OCI-LY1 (cell line): ENCODE measurements around the gene TNFAIP8.

Source experiments
- EZH2 ChIP-seq: fragments of 200-600 bp; sonication (generic), shearing (Covaris generic); IDR thresholded peaks from 2 replicates; pipeline ENCODE4 v1.8.0; 2017; ENCODE audit warnings: borderline replicate concordance, mixed run types, mild to moderate bottlenecking, antibody characterized with exemption, low read length, moderate library complexity, mixed read lengths
- TF ChIP-seq, protein P1 (sequence below): fragments of 200-600 bp; sonication (generic), shearing (Covaris generic); IDR thresholded peaks from 2 replicates; pipeline ENCODE4 v1.5.1; 2017; ENCODE audit warnings: mild to moderate bottlenecking, antibody characterized with exemption, low read length, moderate library complexity, mixed read lengths

DNA sequence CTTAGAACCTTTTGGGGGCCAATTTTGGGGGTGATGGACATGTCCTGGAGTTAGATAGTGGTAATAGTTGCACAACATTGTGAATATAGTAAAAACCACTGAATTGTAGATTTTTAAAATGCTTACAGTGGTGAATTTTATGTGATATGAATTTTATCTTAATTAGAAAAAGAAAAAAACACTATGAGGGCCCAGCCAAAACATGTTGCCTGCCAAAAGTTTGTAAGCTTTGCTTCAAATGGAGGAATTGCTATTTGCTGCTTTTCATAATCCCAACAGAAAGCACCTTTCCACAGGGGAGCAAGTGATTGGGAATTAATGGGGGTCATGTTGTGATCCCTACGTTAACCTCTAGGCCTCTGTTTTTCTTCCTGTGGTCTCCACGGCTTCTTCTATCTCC, 19.1 kb downstream of the TNFAIP8 start:
- TF ChIP-seq, protein P1, sequence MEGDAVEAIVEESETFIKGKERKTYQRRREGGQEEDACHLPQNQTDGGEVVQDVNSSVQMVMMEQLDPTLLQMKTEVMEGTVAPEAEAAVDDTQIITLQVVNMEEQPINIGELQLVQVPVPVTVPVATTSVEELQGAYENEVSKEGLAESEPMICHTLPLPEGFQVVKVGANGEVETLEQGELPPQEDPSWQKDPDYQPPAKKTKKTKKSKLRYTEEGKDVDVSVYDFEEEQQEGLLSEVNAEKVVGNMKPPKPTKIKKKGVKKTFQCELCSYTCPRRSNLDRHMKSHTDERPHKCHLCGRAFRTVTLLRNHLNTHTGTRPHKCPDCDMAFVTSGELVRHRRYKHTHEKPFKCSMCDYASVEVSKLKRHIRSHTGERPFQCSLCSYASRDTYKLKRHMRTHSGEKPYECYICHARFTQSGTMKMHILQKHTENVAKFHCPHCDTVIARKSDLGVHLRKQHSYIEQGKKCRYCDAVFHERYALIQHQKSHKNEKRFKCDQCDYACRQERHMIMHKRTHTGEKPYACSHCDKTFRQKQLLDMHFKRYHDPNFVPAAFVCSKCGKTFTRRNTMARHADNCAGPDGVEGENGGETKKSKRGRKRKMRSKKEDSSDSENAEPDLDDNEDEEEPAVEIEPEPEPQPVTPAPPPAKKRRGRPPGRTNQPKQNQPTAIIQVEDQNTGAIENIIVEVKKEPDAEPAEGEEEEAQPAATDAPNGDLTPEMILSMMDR = no peak
- no peak for TF ChIP-seq EZH2
